ENCODE results near the gene AGAP2. TPM values are rescaled to one million over a fixed set of nuclear protein-coding genes. Genes with fewer than 3 reads are reported as not detected.
"Not testable (repeated sequence)": the region's sequence is repeated elsewhere in the genome, so short reads cannot be mapped to it uniquely, and the experiment has no call there.

Gene AGAP2
- total RNA-seq, 1 experiment from 2014 or later = 0.02 TPM

- DNase-seq (ENCODE audit: low spot score) = no peak
Observed at GRCh38 chr12:57695770-57696432, 42.6 kb downstream of the AGAP2 start.

GRCh38 chr12:57694459-57695019 lies 44.0 kb downstream of the AGAP2 start:
- peak; percentile 3 for DNase-seq (ENCODE audit: low spot score)

- DNase-seq (ENCODE audit: low spot score) = peak; percentile 100
Observed at GRCh38 chr12:57693659-57694458, 44.7 kb downstream of the AGAP2 start, which contains the start of gene OS9. Gene OS9, plus strand, starts transcription at chr12:57694132. Its CDS starts 30 bp downstream, at chr12:57694162.

GRCh38 chr12:57693317-57693658 lies 45.3 kb downstream of the AGAP2 start:
- no peak for DNase-seq (ENCODE audit: low spot score)

- no peak for DNase-seq (ENCODE audit: low spot score)
Observed at GRCh38 chr12:57692500-57692899, 46.0 kb downstream of the AGAP2 start.

GRCh38 chr12:57688931-57689330 lies 49.6 kb downstream of the AGAP2 start:
- DNase-seq (ENCODE audit: low spot score) = no peak

- no peak for DNase-seq (ENCODE audit: low spot score)
Observed at GRCh38 chr12:57687862-57688261, 50.7 kb downstream of the AGAP2 start.

- DNase-seq (ENCODE audit: low spot score) = no peak
Observed at GRCh38 chr12:57679697-57680096, 58.8 kb downstream of the AGAP2 start.

GRCh38 chr12:57677947-57678346 lies 60.6 kb downstream of the AGAP2 start:
- DNase-seq (ENCODE audit: low spot score) = not testable (repeated sequence)

GRCh38 chr12:57674691-57675090 lies 63.9 kb downstream of the AGAP2 start:
- no peak for DNase-seq (ENCODE audit: low spot score)

Other genes with a start within 250 kb of the AGAP2 start
- 45.3 and 46.9 TPM in 2 replicates for gene DDIT3, start 218.2 kb downstream of the AGAP2 start, total RNA-seq (2014; rRNA removed; shearing (Covaris generic))
- gene MBD6, start 215.9 kb downstream of the AGAP2 start, total RNA-seq (2014; rRNA removed; shearing (Covaris generic)) = 2.3 and 11.8 TPM in 2 replicates
- 133 and 149 TPM in 2 replicates for gene DCTN2, start 191.6 kb downstream of the AGAP2 start, total RNA-seq (2014; rRNA removed; shearing (Covaris generic))
- 0.36 and 0.67 TPM in 2 replicates for gene KIF5A, start 188.7 kb downstream of the AGAP2 start, total RNA-seq (2014; rRNA removed; shearing (Covaris generic))
- 42.5 and 54.0 TPM in 2 replicates for gene PIP4K2C, start 147.6 kb downstream of the AGAP2 start, total RNA-seq (2014; rRNA removed; shearing (Covaris generic))
- 13.6 and 21.3 TPM in 2 replicates for gene DTX3, start 133.9 kb downstream of the AGAP2 start, total RNA-seq (2014; rRNA removed; shearing (Covaris generic))
- gene ARHGEF25, start 127.3 kb downstream of the AGAP2 start, total RNA-seq (2014; rRNA removed; shearing (Covaris generic)) = 20.6 and 23.0 TPM in 2 replicates
- gene B4GALNT1, start 105.5 kb downstream of the AGAP2 start, total RNA-seq (2014; rRNA removed; shearing (Covaris generic)) = 61.9 and 82.6 TPM in 2 replicates
- gene OS9, start 44.6 kb downstream of the AGAP2 start, total RNA-seq (2014; rRNA removed; shearing (Covaris generic)) = 103 and 144 TPM in 2 replicates
- gene TSPAN31, start 6.3 kb upstream of the AGAP2 start, total RNA-seq (2014; rRNA removed; shearing (Covaris generic)) = 31.2 and 33.3 TPM in 2 replicates
- gene CDK4, start 13.6 kb upstream of the AGAP2 start, total RNA-seq (2014; rRNA removed; shearing (Covaris generic)) = 300 and 506 TPM in 2 replicates
- 10.5 and 12.9 TPM in 2 replicates for gene MARCHF9, start 16.4 kb upstream of the AGAP2 start, total RNA-seq (2014; rRNA removed; shearing (Covaris generic))
- gene CYP27B1, start 28.3 kb upstream of the AGAP2 start, total RNA-seq (2014; rRNA removed; shearing (Covaris generic)) = 0.90 and 2.1 TPM in 2 replicates
- 4.3 and 5.1 TPM in 2 replicates for gene METTL1, start 33.4 kb upstream of the AGAP2 start, total RNA-seq (2014; rRNA removed; shearing (Covaris generic))
- 3.3 and 7.8 TPM in 2 replicates for gene EEF1AKMT3, start 33.9 kb upstream of the AGAP2 start, total RNA-seq (2014; rRNA removed; shearing (Covaris generic))
- gene TSFM, start 44.0 kb upstream of the AGAP2 start, total RNA-seq (2014; rRNA removed; shearing (Covaris generic)) = 51.0 and 54.8 TPM in 2 replicates
- gene AVIL, start 80.0 kb upstream of the AGAP2 start, total RNA-seq (2014; rRNA removed; shearing (Covaris generic)) = 0.41 and 0.98 TPM in 2 replicates
- 26.9 and 27.5 TPM in 2 replicates for gene CTDSP2, start 108.0 kb upstream of the AGAP2 start, total RNA-seq (2014; rRNA removed; shearing (Covaris generic))
- 15.7 and 17.7 TPM in 2 replicates for gene ATP23, start 202.8 kb upstream of the AGAP2 start, total RNA-seq (2014; rRNA removed; shearing (Covaris generic))